Renal pelvis (tissue), 3 donors: ENCODE measurements around the gene ZBTB7C. TPM values are rescaled to one million over a fixed set of nuclear protein-coding genes. Genes with fewer than 3 reads are reported as not detected.

ENCODE experiments used
- polyA plus RNA-seq, 3 donors: library from polyadenylated mRNA; unstranded; fragments of 120-200 nt; gene quantifications; one replicate each; pipeline ENCODE4 v1.2.1, GENCODE V29; 2013; ENCODE audit not compliant: insufficient read length in 3 of 3

The ZBTB7C gene
- polyA plus RNA-seq, 3 donors = 14.0 to 16.8 (median 16.7) TPM

Other genes starting within 250 kb of the ZBTB7C start
- 10 to 100 TPM; 21.1 to 23.7 (median 22.9) TPM for gene CTIF, start 129.6 kb upstream of the ZBTB7C start, polyA plus RNA-seq